ENCODE results near the gene CSF2RB.

Gene CSF2RB

GRCh38 chr22:36924151-36924698, 10.8 kb downstream of the CSF2RB start:
- CTCF ChIA-PET = interaction anchor here (0.6 kb wide), 1 partner anchor 550 kb away, joined by 3 read pairs; no protein-coding TSS in a partner anchor

DNA sequence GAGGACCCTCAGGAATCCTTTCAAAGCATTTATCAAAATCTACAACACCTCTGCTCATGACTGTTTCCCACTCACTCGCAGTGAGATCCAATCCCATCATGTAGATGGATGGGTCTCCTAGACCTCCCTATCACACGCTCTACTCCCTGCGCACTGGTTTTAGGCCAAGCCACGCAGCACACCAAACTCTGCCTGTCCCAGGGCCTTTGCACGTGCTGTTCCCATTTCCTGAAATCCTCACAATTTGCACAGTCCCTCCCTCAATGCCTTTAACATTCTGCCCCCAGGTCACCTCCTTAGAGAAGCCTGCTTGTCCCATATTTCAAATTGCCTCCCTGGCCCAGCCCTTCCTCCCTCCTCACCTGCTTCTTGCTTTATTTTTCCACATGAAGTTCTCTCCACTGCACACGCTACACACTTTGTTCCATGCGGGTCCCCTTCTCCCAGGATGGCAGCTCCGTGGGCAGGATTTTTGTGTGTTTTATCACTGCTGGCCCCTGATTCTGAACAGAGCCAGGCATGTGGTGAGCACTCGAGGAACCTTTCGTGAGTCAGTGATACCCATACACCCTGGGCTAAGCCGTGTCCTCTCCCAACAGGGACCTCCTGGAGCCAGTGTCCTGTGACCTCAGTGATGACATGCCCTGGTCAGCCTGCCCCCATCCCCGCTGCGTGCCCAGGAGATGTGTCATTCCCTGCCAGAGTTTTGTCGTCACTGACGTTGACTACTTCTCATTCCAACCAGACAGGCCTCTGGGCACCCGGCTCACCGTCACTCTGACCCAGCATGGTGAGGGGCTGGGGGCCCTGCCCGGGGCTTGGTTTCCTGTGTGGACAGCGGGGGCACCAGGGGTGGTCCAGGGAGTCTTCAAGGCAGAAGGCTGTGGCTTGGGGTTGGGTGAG, 12.2 kb downstream of the CSF2RB start:
- H3K27ac ChIP-seq = no peak overlapping the region
- no peak for TF ChIP-seq CTCF (conservative IDR thresholded peaks at IDR 0.05; ENCODE audit: low read depth)
- POLR2A ChIA-PET (ENCODE audit: low non-redundant PET) = no interaction called here
- no peak for DNase-seq (ENCODE audit: low spot score)
- CTCF ChIA-PET = no interaction called here

More at GRCh38 chr22:36924151-36924698, 10.8 kb downstream of the CSF2RB start:
- H3K27ac ChIP-seq = no peak overlapping the region
- POLR2A ChIA-PET (ENCODE audit: low non-redundant PET) = no interaction called here
- no peak for DNase-seq (ENCODE audit: low spot score)
- no peak for TF ChIP-seq CTCF (conservative IDR thresholded peaks at IDR 0.05; ENCODE audit: low read depth)

GRCh38 chr22:36926309-36926708, 12.9 kb downstream of the CSF2RB start:
- POLR2A ChIA-PET (ENCODE audit: low non-redundant PET) = no interaction called here
- CTCF ChIA-PET = no interaction called here
- TF ChIP-seq CTCF (conservative IDR thresholded peaks at IDR 0.05; ENCODE audit: low read depth) = no peak
- DNase-seq (ENCODE audit: low spot score) = no peak
- no peak overlapping the region for H3K27ac ChIP-seq

GRCh38 chr22:36926721-36927435, 13.4 kb downstream of the CSF2RB start:
- POLR2A ChIA-PET (ENCODE audit: low non-redundant PET) = no interaction called here
- H3K27ac ChIP-seq = no peak overlapping the region
- CTCF ChIA-PET = no interaction called here
- DNase-seq (ENCODE audit: low spot score) = no peak
- no peak for TF ChIP-seq CTCF (conservative IDR thresholded peaks at IDR 0.05; ENCODE audit: low read depth)

GRCh38 chr22:36927671-36928070, 14.2 kb downstream of the CSF2RB start:
- DNase-seq (ENCODE audit: low spot score) = no peak
- ChIA-PET POLR2A (ENCODE audit: low non-redundant PET) (no interaction called here), CTCF (no interaction called here)
- no peak for TF ChIP-seq CTCF (conservative IDR thresholded peaks at IDR 0.05; ENCODE audit: low read depth)
- no peak overlapping the region for H3K27ac ChIP-seq

- no peak for TF ChIP-seq CTCF (conservative IDR thresholded peaks at IDR 0.05; ENCODE audit: low read depth)
- ChIA-PET CTCF (no interaction called here), POLR2A (ENCODE audit: low non-redundant PET) (no interaction called here)
- DNase-seq (ENCODE audit: low spot score) = no peak
- no peak overlapping the region for H3K27ac ChIP-seq
Measured at GRCh38 chr22:36928196-36928595, 14.8 kb downstream of the CSF2RB start.
